ENCODE results near the gene MAN2A2.

MAN2A2 gene

DNA sequence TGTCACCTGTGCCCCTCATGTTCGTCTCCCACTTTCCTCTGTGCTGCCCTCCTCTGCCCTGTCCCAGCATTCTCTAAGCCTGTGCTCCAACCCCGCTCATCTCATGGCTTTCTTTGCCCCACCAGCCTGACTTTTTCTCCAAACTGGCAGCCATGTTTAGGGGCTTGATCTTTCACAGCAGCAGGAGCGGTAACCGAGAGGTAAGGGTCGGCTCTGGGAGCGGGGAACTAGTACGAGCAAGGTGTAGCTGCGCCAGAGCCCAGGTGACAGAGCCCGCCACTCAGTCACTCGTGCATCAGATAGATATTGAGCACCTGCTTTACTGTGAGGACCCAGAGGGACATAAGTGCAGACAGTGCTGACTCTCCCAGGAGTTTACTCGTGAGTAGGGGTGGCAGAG lies 13.4 kb downstream of the MAN2A2 start:
- no peak for TF ChIP-seq ZNF565 (CRISPR knock-in tag; conservative IDR thresholded peaks at IDR 0.05; ENCODE audit: low read depth)
- no peak for TF ChIP-seq SNAI2 (CRISPR knock-in tag; IDR thresholded peaks at IDR 0.05)
- no peak for TF ChIP-seq ZNF70 (CRISPR knock-in tag; IDR thresholded peaks at IDR 0.05)
- no peak for TF ChIP-seq CSRNP3 (CRISPR knock-in tag; IDR thresholded peaks at IDR 0.05)
- TF ChIP-seq, protein P1, sequence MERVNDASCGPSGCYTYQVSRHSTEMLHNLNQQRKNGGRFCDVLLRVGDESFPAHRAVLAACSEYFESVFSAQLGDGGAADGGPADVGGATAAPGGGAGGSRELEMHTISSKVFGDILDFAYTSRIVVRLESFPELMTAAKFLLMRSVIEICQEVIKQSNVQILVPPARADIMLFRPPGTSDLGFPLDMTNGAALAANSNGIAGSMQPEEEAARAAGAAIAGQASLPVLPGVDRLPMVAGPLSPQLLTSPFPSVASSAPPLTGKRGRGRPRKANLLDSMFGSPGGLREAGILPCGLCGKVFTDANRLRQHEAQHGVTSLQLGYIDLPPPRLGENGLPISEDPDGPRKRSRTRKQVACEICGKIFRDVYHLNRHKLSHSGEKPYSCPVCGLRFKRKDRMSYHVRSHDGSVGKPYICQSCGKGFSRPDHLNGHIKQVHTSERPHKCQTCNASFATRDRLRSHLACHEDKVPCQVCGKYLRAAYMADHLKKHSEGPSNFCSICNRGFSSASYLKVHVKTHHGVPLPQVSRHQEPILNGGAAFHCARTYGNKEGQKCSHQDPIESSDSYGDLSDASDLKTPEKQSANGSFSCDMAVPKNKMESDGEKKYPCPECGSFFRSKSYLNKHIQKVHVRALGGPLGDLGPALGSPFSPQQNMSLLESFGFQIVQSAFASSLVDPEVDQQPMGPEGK (CRISPR knock-in tag; IDR thresholded peaks at IDR 0.05; ENCODE audit: borderline replicate concordance): no peak
- TF ChIP-seq GLIS3 (CRISPR knock-in tag; IDR thresholded peaks at IDR 0.05): no peak
- TF ChIP-seq OSR1 (CRISPR knock-in tag; IDR thresholded peaks at IDR 0.05): no peak
- no peak for TF ChIP-seq TOX (CRISPR knock-in tag; IDR thresholded peaks at IDR 0.05; ENCODE audit: borderline replicate concordance)
- no peak for TF ChIP-seq ESRRG (CRISPR knock-in tag; IDR thresholded peaks at IDR 0.05)
- TF ChIP-seq, protein P2, sequence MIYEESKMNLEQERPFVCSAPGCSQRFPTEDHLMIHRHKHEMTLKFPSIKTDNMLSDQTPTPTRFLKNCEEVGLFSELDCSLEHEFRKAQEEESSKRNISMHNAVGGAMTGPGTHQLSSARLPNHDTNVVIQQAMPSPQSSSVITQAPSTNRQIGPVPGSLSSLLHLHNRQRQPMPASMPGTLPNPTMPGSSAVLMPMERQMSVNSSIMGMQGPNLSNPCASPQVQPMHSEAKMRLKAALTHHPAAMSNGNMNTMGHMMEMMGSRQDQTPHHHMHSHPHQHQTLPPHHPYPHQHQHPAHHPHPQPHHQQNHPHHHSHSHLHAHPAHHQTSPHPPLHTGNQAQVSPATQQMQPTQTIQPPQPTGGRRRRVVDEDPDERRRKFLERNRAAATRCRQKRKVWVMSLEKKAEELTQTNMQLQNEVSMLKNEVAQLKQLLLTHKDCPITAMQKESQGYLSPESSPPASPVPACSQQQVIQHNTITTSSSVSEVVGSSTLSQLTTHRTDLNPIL (CRISPR knock-in tag; IDR thresholded peaks at IDR 0.05; ENCODE audit: low read depth): no peak
- TF ChIP-seq ZFP3 (CRISPR knock-in tag; IDR thresholded peaks at IDR 0.05): no peak
- no peak for TF ChIP-seq ZFP30 (CRISPR knock-in tag; IDR thresholded peaks at IDR 0.05)
- TF ChIP-seq ISL1 (CRISPR knock-in tag; IDR thresholded peaks at IDR 0.05): no peak
- no peak for TF ChIP-seq PPARA (CRISPR knock-in tag; IDR thresholded peaks at IDR 0.05; ENCODE audit: borderline replicate concordance)
- TF ChIP-seq, protein P3, sequence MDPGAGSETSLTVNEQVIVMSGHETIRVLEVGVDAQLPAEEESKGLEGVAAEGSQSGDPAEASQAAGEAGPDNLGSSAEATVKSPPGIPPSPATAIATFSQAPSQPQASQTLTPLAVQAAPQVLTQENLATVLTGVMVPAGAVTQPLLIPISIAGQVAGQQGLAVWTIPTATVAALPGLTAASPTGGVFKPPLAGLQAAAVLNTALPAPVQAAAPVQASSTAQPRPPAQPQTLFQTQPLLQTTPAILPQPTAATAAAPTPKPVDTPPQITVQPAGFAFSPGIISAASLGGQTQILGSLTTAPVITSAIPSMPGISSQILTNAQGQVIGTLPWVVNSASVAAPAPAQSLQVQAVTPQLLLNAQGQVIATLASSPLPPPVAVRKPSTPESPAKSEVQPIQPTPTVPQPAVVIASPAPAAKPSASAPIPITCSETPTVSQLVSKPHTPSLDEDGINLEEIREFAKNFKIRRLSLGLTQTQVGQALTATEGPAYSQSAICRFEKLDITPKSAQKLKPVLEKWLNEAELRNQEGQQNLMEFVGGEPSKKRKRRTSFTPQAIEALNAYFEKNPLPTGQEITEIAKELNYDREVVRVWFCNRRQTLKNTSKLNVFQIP (CRISPR knock-in tag; IDR thresholded peaks at IDR 0.05; ENCODE audit: borderline replicate concordance, low read depth): no peak
- no peak for TF ChIP-seq TCF4 (CRISPR knock-in tag; IDR thresholded peaks at IDR 0.05; ENCODE audit: borderline replicate concordance)
- TF ChIP-seq ARNTL (CRISPR knock-in tag; IDR thresholded peaks at IDR 0.05; ENCODE audit: borderline replicate concordance, low read depth): no peak
- TF ChIP-seq RARB (CRISPR knock-in tag; IDR thresholded peaks at IDR 0.05): no peak
- no peak for ATAC-seq

GRCh38 chr15:90917569-90917968 lies 14.5 kb downstream of the MAN2A2 start:
- no peak for ATAC-seq
- TF ChIP-seq CSRNP3 (CRISPR knock-in tag; IDR thresholded peaks at IDR 0.05): no peak
- TF ChIP-seq ESRRG (CRISPR knock-in tag; IDR thresholded peaks at IDR 0.05): no peak
- TF ChIP-seq, protein P3 (CRISPR knock-in tag; IDR thresholded peaks at IDR 0.05; ENCODE audit: borderline replicate concordance, low read depth): no peak
- TF ChIP-seq, protein P4, sequence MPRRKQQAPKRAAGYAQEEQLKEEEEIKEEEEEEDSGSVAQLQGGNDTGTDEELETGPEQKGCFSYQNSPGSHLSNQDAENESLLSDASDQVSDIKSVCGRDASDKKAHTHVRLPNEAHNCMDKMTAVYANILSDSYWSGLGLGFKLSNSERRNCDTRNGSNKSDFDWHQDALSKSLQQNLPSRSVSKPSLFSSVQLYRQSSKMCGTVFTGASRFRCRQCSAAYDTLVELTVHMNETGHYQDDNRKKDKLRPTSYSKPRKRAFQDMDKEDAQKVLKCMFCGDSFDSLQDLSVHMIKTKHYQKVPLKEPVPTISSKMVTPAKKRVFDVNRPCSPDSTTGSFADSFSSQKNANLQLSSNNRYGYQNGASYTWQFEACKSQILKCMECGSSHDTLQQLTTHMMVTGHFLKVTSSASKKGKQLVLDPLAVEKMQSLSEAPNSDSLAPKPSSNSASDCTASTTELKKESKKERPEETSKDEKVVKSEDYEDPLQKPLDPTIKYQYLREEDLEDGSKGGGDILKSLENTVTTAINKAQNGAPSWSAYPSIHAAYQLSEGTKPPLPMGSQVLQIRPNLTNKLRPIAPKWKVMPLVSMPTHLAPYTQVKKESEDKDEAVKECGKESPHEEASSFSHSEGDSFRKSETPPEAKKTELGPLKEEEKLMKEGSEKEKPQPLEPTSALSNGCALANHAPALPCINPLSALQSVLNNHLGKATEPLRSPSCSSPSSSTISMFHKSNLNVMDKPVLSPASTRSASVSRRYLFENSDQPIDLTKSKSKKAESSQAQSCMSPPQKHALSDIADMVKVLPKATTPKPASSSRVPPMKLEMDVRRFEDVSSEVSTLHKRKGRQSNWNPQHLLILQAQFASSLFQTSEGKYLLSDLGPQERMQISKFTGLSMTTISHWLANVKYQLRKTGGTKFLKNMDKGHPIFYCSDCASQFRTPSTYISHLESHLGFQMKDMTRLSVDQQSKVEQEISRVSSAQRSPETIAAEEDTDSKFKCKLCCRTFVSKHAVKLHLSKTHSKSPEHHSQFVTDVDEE (CRISPR knock-in tag; IDR thresholded peaks at IDR 0.05): no peak
- TF ChIP-seq, protein P1 (CRISPR knock-in tag; IDR thresholded peaks at IDR 0.05; ENCODE audit: borderline replicate concordance): no peak
- TF ChIP-seq CSDC2 (CRISPR knock-in tag; IDR thresholded peaks at IDR 0.05): no peak
- no peak for TF ChIP-seq TOX (CRISPR knock-in tag; IDR thresholded peaks at IDR 0.05; ENCODE audit: borderline replicate concordance)
- TF ChIP-seq ZNF565 (CRISPR knock-in tag; conservative IDR thresholded peaks at IDR 0.05; ENCODE audit: low read depth): no peak
- TF ChIP-seq PPARA (CRISPR knock-in tag; IDR thresholded peaks at IDR 0.05; ENCODE audit: borderline replicate concordance): no peak
- no peak for TF ChIP-seq ZC3H10 (CRISPR knock-in tag; IDR thresholded peaks at IDR 0.05)
- no peak for TF ChIP-seq TCF4 (CRISPR knock-in tag; IDR thresholded peaks at IDR 0.05; ENCODE audit: borderline replicate concordance)

All from SK-N-SH treated with all-trans-retinoic acid at 6 μM for 48 hours (cell line).